HT1080 (cell line): ENCODE data around the gene DLG2. TPM values are rescaled to one million over a fixed set of nuclear protein-coding genes. Genes with fewer than 3 reads are reported as not detected.
"Not testable (repeated sequence)": the region's sequence is repeated elsewhere in the genome, so short reads cannot be mapped to it uniquely, and the experiment has no call there.

Experiments used
- DNase-seq: peaks from one replicate; pipeline ENCODE4 v3.0.0-alpha.2; 2015; ENCODE audit warnings: low read depth
- total RNA-seq: library from RNA; depleted of rRNA; stranded (reverse); fragments of >200 nt; shearing (Covaris generic); gene quantifications from 2 replicates; pipeline ENCODE4 v1.2.3, GENCODE V29; 2014

The DLG2 gene
- total RNA-seq, 1 experiment from 2014 or later = 0.34 TPM

DNA sequence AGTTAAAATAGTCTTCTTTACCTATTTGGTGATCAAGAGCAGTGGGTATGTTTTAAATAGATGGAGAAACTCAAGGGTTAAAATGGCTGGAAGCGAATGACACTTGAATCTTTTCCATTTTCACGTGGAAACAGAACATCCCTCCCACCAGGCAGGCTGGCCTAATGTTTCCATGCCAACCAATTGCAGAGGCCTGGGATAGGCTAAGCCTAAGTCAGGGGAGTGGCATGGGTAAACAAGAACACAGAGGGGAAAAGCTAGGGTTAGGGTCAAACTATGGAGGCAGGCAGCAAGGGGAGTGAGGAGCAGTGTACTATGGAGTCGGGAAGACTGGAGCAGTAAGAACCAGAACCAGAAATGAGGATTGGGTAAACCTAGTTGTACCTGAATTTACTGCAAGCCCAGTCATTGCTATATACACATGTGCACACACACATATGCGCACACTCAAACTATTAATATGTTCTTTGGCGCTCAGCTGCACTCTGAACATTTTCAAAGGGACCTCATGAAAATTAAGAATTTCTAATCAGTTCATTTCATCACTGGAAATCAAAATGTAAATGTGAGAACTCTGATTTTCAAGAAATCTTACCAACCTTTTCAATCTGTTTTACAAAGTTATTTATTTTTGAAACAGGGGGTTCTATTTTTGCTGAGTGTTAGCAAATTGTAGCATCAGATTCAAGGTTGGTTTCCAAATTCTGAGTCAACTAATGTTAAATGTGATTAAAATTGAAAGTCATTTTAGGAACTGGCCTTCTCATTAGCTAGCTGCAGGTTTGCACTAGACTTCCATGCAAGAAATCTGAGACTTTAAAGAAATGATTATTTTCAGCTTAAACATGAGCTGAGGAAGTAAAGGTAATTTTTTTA lies 2014.0 kb downstream of the DLG2 start:
- no peak for DNase-seq

DNA sequence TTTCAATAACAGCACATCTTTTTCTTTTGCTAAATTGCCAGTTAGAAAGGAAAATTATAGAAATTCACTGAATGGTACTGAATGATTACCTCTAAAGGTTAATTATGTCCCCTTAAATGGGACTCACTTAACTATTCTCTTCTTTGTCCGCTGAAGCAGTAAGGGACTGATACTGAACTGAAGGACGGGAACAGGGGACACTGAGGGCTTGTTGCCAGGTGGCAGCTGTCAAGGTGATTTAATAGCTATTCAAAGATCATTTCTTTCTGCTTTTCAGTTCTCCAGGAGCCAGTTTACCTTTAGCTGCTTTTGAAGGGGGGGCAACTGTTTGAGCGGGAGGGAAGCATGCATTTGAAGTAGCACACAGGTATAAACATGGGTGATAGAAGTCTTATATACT lies 2015.5 kb downstream of the DLG2 start:
- no peak for DNase-seq

GRCh38 chr11:83611031-83611430 lies 2016.1 kb downstream of the DLG2 start:
- DNase-seq = no peak

DNA sequence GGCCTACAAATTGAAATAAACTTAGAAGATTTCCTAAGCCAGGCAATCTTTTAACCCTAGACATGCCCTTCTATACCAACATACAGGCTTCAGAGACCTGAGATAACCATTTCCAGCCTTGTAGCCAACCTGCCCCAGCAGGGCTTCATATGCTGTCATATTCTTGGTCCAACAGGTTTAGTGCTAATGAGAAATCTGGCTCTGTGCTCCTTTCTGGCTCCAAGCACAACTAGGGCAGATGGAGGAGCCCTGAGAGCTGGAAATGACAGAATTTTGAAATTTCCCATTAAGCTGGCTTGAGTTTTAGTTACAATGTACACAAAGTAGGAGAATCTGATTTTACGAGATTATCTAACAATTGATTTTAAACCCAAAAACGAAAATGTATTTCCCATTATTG lies 2018.0 kb downstream of the DLG2 start:
- DNase-seq = no peak

GRCh38 chr11:83608571-83608970 lies 2018.6 kb downstream of the DLG2 start:
- no peak for DNase-seq

- no peak for DNase-seq
Observed at GRCh38 chr11:83601914-83602527, 2025.1 kb downstream of the DLG2 start.

GRCh38 chr11:83601201-83601913 lies 2025.8 kb downstream of the DLG2 start:
- no peak for DNase-seq

- DNase-seq = no peak
Observed at GRCh38 chr11:83600661-83601060, 2026.5 kb downstream of the DLG2 start.

DNA sequence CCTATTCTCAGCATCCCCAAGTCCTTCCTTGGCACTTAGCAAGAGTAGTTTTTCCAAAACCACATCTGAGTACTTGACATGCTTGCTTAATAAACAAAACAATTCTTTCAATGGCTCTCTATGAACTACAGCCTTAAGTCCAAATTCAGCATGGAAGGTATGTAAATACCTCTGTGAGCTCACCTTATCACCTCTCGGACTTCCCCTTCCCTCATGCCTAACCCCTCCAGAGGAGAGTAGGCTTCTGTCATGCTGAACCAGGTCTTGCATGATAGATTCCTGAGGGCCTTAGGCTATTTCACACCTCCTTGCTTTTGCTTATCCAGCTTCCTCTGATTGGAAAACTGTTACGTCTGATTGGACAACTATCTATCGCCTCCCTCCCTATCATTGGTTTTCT lies 2028.1 kb downstream of the DLG2 start:
- no peak for DNase-seq

GRCh38 chr11:83587797-83588196 lies 2039.3 kb downstream of the DLG2 start:
- not testable (repeated sequence) for DNase-seq

GRCh38 chr11:83583757-83584366 lies 2043.3 kb downstream of the DLG2 start:
- peak; percentile 82 for DNase-seq

- DNase-seq = peak; percentile 75
Observed at GRCh38 chr11:83574519-83574918, 2052.6 kb downstream of the DLG2 start.

DNA sequence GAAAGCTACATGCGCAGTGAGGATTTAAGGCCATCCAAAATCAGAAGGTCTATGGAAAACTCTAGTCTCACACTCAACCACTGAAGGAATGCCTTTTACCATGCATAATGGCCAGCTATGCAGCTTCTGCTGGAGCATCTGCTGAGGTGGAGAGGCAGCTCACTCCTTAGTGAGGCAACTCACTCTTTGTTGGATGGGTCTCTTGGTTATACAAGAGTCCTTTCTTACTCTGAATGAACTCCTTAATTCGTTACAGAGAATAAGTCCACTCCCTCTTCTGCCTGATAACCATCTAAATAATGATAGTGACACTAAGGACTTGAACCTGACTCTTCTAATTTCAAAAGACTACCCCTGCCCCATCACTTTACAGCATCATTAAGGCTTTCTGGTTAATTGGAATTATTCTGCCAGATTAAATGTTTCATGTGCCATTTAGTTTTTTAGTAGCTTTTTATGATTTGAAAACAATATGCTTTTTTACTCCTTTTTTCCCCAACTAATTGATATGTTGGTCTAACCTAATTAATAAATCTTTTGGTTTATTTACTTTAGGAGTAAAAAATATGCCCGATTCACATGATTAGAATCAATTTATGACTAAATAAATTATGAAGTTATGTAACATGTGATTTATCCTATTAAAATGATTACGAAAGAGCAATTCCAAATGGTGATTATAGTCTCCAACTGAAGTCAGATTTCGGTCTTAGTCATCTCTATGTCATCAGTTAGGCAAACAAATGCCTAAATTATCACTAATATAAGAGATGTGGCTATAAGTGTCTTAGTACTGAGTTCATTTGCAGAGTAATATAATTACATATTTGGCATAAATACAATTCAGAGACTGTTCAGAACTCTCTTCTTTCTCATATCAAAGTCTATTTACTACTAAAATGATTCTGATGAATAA lies 2054.3 kb downstream of the DLG2 start:
- peak; percentile 18 for DNase-seq

DNA sequence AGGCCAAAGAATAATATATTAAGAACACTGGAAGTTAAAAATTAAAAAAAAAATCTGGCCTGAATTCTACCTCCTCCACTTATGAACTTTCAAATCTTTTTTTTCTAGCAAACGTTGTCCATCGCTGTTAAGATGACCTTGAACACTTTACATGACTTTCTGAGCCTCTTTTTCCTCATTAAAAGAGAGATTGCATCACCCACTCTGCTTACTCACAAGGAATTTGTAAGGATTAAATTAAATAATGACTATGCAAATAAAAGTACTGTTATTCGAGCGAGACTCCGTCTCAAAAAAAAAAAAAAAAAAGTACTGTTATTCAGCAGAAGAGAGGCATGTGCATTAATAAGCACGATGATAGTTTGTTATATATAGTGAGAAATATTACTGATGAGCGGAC lies 2055.8 kb downstream of the DLG2 start:
- no peak for DNase-seq

GRCh38 chr11:83569134-83569805 lies 2057.9 kb downstream of the DLG2 start:
- no peak for DNase-seq

DNA sequence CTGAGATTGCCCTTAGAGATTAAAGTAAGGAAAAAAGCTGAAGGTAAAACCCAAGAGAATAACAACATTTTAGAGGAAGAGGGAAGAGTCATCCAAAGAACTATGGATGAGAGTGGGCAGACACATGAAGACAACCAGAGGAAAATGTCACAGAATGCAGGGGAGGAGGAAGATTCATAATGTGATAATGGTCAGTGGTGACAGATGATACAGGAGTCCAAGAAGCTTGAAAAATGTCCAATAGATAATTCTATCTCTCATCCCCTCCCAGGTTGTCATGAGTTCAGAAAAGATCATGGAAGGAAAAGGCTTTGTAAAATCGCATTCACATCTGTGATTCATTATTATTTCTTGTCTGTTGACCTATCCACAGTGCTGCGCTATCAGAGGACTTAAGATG lies 2058.6 kb downstream of the DLG2 start:
- no peak for DNase-seq

GRCh38 chr11:83566950-83567349 lies 2060.2 kb downstream of the DLG2 start:
- peak; percentile 81 for DNase-seq

GRCh38 chr11:83564870-83565269 lies 2062.3 kb downstream of the DLG2 start:
- no peak for DNase-seq

DNA sequence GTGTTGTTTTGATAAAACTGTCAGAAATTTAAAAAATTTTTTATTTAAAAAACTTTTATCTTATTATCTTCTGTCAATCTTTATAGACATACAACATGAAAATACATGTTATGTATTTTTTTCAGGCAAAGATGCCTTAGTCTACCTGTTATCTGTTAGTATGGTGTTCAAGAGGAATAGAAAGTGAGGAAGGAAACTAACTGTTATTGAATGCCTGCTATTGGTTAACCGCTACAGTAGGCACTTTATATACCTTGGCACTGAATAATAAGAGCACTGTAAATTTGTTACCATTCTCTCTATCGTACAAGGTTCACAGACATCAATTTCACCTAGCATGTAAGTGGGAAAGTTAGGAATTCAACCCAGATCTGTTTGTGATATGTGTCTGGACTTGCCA lies 2068.9 kb downstream of the DLG2 start:
- no peak for DNase-seq

- no peak for DNase-seq
Observed at GRCh38 chr11:83557653-83558052, 2069.5 kb downstream of the DLG2 start.
